Measurements from ENCODE around the gene TLNRD1.

The TLNRD1 gene

GRCh38 chr15:80984856-80985255, 15.9 kb upstream of the TLNRD1 start:
- DNase-seq (ENCODE audit: low spot score), result no peak
- TF ChIP-seq, protein P1, sequence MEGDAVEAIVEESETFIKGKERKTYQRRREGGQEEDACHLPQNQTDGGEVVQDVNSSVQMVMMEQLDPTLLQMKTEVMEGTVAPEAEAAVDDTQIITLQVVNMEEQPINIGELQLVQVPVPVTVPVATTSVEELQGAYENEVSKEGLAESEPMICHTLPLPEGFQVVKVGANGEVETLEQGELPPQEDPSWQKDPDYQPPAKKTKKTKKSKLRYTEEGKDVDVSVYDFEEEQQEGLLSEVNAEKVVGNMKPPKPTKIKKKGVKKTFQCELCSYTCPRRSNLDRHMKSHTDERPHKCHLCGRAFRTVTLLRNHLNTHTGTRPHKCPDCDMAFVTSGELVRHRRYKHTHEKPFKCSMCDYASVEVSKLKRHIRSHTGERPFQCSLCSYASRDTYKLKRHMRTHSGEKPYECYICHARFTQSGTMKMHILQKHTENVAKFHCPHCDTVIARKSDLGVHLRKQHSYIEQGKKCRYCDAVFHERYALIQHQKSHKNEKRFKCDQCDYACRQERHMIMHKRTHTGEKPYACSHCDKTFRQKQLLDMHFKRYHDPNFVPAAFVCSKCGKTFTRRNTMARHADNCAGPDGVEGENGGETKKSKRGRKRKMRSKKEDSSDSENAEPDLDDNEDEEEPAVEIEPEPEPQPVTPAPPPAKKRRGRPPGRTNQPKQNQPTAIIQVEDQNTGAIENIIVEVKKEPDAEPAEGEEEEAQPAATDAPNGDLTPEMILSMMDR (IDR thresholded peaks at IDR 0.05; ENCODE audit: borderline replicate concordance, control extremely low read depth, extremely low read depth, insufficient read depth, missing control alignments), result no peak
- in situ Hi-C loops (cut with MboI; ENCODE audit: low sequenced_read_pairs, unreplicated experiment), result loop anchor here (25.0 kb wide), 1 partner anchor 277 kb away; no protein-coding TSS in a partner anchor

DNA sequence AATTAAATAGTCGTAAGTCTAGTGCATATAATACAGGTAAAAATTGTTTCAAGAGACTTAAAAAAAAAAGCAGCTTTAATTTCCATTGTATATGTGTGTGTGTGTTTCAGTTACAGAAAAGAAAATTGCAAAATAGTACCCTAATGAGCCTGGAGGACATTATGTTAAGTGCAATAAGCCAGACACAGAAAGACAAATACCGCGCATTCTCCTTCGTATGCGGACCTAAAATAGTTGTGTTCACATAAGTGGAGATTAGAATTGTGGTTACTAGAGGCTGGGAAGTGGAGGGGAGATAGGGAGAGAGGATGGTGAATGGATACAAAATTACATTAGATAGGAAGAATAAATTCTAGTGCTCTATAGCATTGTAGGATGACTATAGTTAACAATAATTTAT, 14.7 kb upstream of the TLNRD1 start:
- in situ Hi-C loops (cut with MboI; ENCODE audit: low sequenced_read_pairs, unreplicated experiment), result loop anchor here (25.0 kb wide), 1 partner anchor 276 kb away; no protein-coding TSS in a partner anchor
- no peak for DNase-seq (ENCODE audit: low spot score)
- TF ChIP-seq, protein P1 (IDR thresholded peaks at IDR 0.05; ENCODE audit: borderline replicate concordance, control extremely low read depth, extremely low read depth, insufficient read depth, missing control alignments), result no peak

GRCh38 chr15:80986487-80986886, 14.2 kb upstream of the TLNRD1 start:
- no peak for DNase-seq (ENCODE audit: low spot score)
- in situ Hi-C loops (cut with MboI; ENCODE audit: low sequenced_read_pairs, unreplicated experiment), result loop anchor here (25.0 kb wide), 1 partner anchor 276 kb away; no protein-coding TSS in a partner anchor
- TF ChIP-seq, protein P1 (IDR thresholded peaks at IDR 0.05; ENCODE audit: borderline replicate concordance, control extremely low read depth, extremely low read depth, insufficient read depth, missing control alignments), result no peak

GRCh38 chr15:80988148-80988796, 12.5 kb upstream of the TLNRD1 start:
- in situ Hi-C loops (cut with MboI; ENCODE audit: low sequenced_read_pairs, unreplicated experiment), result loop anchor here (25.0 kb wide), 1 partner anchor 274 kb away; no protein-coding TSS in a partner anchor
- DNase-seq (ENCODE audit: low spot score), result no peak
- TF ChIP-seq, protein P1 (IDR thresholded peaks at IDR 0.05; ENCODE audit: borderline replicate concordance, control extremely low read depth, extremely low read depth, insufficient read depth, missing control alignments), result no peak

DNA sequence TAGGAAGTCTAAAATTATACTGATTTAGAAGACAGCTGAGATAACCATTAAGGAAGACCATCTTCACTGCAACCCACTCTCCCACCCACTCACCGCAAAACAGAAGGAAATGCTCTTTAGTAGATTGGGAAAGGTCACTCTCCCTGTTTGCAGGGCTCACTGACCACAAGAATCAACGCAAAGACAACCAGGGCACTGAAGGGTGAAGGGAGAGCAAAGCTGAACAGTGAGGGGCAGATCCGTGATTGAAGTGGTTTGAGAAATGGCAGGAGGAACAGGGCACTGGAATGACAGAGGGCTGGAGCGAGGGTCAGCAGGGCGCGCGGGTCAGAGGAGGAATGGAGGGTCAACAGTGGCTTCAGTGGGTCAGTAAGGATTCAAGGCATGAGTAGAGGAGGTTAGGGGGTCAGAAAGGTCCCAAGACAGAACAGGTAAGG, 11.6 kb upstream of the TLNRD1 start:
- TF ChIP-seq, protein P1 (IDR thresholded peaks at IDR 0.05; ENCODE audit: borderline replicate concordance, control extremely low read depth, extremely low read depth, insufficient read depth, missing control alignments), result no peak
- in situ Hi-C loops (cut with MboI; ENCODE audit: low sequenced_read_pairs, unreplicated experiment), result loop anchor here (25.0 kb wide), 1 partner anchor 273 kb away; no protein-coding TSS in a partner anchor
- no peak for DNase-seq (ENCODE audit: low spot score)

DNA sequence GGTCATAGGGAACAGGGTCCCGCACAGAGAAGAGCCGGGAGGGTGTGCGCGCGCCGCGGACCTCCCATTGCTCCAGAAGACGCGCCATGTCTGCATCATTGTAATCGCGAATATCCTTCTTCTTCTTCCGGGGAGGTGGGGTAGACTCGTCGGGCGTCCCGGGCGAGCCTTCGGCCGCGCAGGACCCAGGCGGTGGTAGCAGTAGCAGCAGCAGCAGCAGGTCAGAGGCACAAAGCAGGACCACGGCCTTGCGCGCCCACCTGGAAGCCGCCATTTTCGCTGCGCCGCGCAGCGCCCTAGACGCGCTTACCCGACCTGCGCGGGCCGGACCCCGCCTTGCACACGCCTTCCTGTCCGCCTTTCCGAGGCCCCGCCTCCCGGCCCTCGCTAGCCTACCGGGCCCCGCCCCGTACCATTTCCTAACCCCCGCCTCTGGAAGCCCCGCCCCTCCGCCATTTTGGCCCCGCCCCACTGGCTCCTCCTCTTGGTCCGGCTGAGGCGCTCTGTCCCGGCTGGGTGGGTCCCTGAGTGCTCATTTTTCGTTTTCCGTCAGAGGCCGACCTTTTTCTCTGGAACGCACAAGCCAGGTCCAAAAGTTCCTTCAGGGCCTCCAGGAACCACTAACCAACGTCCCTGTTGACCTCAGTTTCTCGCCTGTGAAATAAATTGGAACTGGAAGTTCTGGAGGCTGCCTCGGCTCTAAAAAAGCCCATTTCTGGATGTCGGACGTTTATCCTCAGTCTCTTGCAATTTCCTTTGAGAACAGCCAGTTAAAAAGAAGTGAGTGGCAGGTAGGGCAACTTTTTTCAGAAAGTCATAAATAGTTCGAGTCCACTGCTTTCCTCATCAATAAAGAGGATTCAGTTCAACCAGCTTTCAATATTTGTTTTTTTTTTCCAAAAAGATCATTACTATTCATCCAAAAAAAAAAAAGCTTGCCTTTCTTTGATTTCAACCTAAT, 10.9 kb upstream of the TLNRD1 start, which contains the start of gene MESD:
Gene MESD, minus strand, starts transcription at position 302 of the 961 bp plus-strand sequence. Its CDS starts 28 bp downstream, at position 274.
- peak; percentile 99 for DNase-seq (ENCODE audit: low spot score)
- in situ Hi-C loops (cut with MboI; ENCODE audit: low sequenced_read_pairs, unreplicated experiment), result loop anchor here (25.0 kb wide), 1 partner anchor 273 kb away; no protein-coding TSS in a partner anchor
- TF ChIP-seq, protein P1 (IDR thresholded peaks at IDR 0.05; ENCODE audit: borderline replicate concordance, control extremely low read depth, extremely low read depth, insufficient read depth, missing control alignments), result no peak

Data from GM13976 (cell line).